Vagina (tissue), 2 donors: Measurements from ENCODE around the gene EIPR1. TPM values are rescaled to one million over a fixed set of nuclear protein-coding genes. Genes with fewer than 3 reads are reported as not detected.
"Not testable (repeated sequence)": the region's sequence is repeated elsewhere in the genome, so short reads cannot be mapped to it uniquely, and the experiment has no call there.

Experiments used
- DNase-seq, 2 donors: peaks; one replicate each; pipeline ENCODE4 v3.0.0-alpha.2; 2017; ENCODE audit errors: extremely low spot score in 2 of 2
- H3K27ac ChIP-seq: fragments of 200-600 bp; sonication (generic); one replicate; pipeline ENCODE4 v1.5.1; 2019
- H3K27me3 ChIP-seq: fragments of 200-600 bp; sonication (generic); one replicate; pipeline ENCODE4 v1.5.1; 2019
- H3K36me3 ChIP-seq, 2 donors: fragments of 200-600 bp; sonication (generic); one replicate each; pipeline ENCODE4 v1.5.1; 2017 to 2019
- H3K4me1 ChIP-seq: fragments of 200-600 bp; sonication (generic); one replicate; pipeline ENCODE4 v1.5.1; 2019
- H3K4me3 ChIP-seq, 2 donors: fragments of 200-600 bp; sonication (generic); 1 replicate in 1 of 2; 2 replicates in 1 of 2; pipeline ENCODE4 v1.5.1; 2016 to 2019
- H3K9me3 ChIP-seq: fragments of 200-600 bp; sonication (generic); one replicate; pipeline ENCODE4 v1.5.1; 2019
- POLR2A ChIP-seq, 2 donors: fragments of 450-650 bp; IDR thresholded peaks; one replicate each; pipeline ENCODE4 v1.6.1; 2017; ENCODE audit warnings: antibody characterized with exemption in 2 of 2, mild to moderate bottlenecking in 2 of 2, moderate library complexity in 2 of 2
- POLR2AphosphoS5 ChIP-seq, 2 donors: sonication (generic); formaldehyde crosslinking; IDR thresholded peaks; one replicate each; pipeline ENCODE4 v1.9.0; 2017; ENCODE audit warnings: antibody characterized with exemption in 2 of 2, mild to moderate bottlenecking in 2 of 2, low read depth in 1 of 2; ENCODE audit not compliant: insufficient read depth in 1 of 2
- intact Hi-C: fragments of 100-400 bp; cut with DNase I; formaldehyde crosslinking; loops from one replicate; pipeline ENCODE4 v1.15.1; 2023
- total RNA-seq: library from RNA; depleted of rRNA; stranded (reverse); fragments of >200 nt; gene quantifications from one replicate; pipeline ENCODE4 v1.2.3, GENCODE V29; 2016
- TF ChIP-seq, protein P1 (sequence below), 3 experiments: fragments of 450-650 bp in 2 of 3; fragments of 200-600 bp in 1 of 3; sonication (generic) in 1 of 3; IDR thresholded peaks; one replicate each; pipeline ENCODE4 v1.5.1; 2017 to 2019; ENCODE audit warnings: antibody characterized with exemption in 3 of 3, mild to moderate bottlenecking in 2 of 3, moderate library complexity in 2 of 3

The EIPR1 gene
- total RNA-seq, 1 donor from 2014 or later, result 39.8 TPM

DNA sequence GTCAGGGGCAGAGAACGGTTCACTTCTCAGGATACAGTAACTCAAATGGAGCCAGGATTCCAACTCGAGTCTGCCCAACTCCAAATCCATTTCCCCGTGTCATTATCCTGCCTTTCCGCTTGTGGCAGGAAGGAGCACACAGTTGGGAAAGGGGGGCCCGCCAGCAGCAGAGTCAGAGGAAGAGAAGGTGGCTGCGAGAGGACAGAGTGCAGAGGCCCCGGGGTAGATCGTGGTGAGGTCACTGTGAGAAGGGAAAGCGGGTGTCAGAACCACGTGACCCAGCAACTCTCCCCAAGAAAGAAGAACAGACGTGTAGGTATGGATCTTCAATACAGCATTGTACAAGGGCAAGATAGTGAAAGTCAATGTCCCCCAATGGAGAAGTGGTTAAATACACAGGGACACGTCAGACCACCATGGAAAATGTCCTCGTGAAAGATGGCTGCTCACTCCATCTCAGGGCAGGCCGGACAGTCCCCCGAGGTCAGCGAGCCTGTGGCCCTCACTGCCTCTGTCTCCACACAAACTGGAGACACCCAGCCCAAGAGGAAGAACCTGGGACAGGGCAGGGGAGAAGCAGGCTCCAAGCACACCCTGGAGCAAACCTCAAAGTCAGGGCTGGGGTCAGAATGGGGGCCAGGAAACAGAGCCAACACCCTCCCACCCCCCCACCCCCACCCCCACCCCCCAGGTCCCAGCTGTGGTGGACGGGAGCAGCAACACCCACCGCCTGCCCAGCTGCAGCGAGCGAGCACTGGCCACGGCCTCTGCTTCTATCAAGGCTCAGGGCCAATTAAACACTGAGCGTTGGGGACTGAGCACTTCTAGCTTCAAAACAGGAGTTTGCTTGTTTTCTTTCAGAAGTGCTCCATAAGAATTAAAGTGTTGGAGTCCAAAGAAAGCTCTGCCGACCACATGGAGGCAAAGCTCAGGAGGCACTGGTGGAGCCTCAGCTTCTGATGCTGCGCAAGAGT is 92.7 kb downstream of the EIPR1 start:
- H3K9me3 ChIP-seq, result no peaks in the 10 kb centered on the region
- TF ChIP-seq POLR2A (IDR thresholded peaks at IDR 0.05) (no peak), POLR2AphosphoS5 (IDR thresholded peaks at IDR 0.05; ENCODE audit: insufficient read depth in 1 of 2, low read depth in 1 of 2) (no peak)
- TF ChIP-seq, protein P1, sequence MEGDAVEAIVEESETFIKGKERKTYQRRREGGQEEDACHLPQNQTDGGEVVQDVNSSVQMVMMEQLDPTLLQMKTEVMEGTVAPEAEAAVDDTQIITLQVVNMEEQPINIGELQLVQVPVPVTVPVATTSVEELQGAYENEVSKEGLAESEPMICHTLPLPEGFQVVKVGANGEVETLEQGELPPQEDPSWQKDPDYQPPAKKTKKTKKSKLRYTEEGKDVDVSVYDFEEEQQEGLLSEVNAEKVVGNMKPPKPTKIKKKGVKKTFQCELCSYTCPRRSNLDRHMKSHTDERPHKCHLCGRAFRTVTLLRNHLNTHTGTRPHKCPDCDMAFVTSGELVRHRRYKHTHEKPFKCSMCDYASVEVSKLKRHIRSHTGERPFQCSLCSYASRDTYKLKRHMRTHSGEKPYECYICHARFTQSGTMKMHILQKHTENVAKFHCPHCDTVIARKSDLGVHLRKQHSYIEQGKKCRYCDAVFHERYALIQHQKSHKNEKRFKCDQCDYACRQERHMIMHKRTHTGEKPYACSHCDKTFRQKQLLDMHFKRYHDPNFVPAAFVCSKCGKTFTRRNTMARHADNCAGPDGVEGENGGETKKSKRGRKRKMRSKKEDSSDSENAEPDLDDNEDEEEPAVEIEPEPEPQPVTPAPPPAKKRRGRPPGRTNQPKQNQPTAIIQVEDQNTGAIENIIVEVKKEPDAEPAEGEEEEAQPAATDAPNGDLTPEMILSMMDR (IDR thresholded peaks at IDR 0.05), result no peak
- no peak overlapping the region for H3K4me3 ChIP-seq
- no peaks in the 10 kb centered on the region for H3K27me3 ChIP-seq
- DNase-seq, result no peak
- no peaks in the 10 kb centered on the region for H3K4me1 ChIP-seq
- intact Hi-C loops, result no loop called here
- no peak overlapping the region for H3K27ac ChIP-seq
- H3K36me3 ChIP-seq, result no peaks in the 10 kb centered on the region

DNA sequence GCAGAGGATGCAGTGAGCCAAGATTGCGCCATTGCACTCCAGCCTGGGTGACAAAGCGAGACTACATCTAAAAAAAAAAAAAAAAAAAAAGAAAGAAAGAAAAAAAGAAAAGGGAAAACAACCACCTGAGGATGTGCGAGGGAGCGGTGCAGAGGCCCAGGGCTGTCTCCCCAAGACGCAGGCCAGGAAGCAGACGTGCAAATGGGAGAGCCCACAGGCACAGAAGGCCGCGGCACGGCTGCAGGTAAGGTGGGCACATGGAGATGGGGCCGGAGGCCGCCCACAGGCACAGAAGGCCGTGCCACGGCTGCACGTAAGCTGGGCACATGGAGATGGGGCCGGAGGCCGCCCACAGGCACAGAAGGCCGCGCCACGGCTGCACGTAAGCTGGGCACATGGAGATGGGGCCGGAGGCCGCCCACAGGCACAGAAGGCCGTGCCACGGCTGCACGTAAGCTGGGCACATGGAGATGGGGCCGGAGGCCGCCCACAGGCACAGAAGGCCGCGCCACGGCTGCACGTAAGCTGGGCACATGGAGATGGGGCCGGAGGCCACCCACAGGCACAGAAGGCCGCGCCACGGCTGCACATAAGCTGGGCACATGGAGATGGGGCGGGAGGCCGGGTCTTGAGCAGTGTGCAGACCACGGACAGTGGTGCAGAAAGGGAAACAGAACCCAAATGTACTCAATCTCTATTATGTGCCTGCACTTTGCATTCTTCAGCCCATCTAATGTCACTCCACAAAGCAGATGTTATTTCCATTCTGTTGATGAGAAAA is 93.6 kb downstream of the EIPR1 start:
- H3K27me3 ChIP-seq, H3K9me3 ChIP-seq, H3K27ac ChIP-seq, DNase-seq, H3K4me3 ChIP-seq, H3K36me3 ChIP-seq, intact Hi-C loops, H3K4me1 ChIP-seq: not testable (repeated sequence)

DNA sequence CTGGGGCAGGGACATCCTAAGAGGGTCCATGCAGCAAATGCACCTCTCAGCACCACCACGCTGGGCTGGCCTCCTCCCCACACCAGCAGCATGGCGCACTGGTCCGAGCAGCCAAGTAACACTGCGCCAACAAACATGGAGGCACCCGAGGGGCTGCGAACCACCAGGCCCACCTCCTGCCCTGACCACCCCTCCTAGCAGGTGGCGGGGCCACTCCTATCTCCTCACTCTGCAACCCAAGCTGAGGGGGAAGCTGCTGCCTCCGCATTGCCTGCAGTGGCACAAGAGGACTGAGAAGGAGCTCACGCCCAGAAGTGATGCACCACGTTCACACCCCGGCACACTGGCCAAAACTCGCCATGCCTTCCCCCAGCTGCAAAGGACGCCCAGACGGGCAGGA is 94.4 kb downstream of the EIPR1 start:
- Histone ChIP-seq H3K4me1 (no peaks in the 10 kb centered on the region), H3K9me3 (no peaks in the 10 kb centered on the region), H3K27ac (no peak overlapping the region), H3K27me3 (no peaks in the 10 kb centered on the region), H3K4me3 (no peak overlapping the region), H3K36me3 (no peaks in the 10 kb centered on the region)
- intact Hi-C loops, result no loop called here
- no peak for DNase-seq
- TF ChIP-seq POLR2AphosphoS5 (IDR thresholded peaks at IDR 0.05; ENCODE audit: insufficient read depth in 1 of 2, low read depth in 1 of 2), result no peak
- TF ChIP-seq POLR2A (IDR thresholded peaks at IDR 0.05), result no peak
- TF ChIP-seq, protein P1 (IDR thresholded peaks at IDR 0.05), result no peak

DNA sequence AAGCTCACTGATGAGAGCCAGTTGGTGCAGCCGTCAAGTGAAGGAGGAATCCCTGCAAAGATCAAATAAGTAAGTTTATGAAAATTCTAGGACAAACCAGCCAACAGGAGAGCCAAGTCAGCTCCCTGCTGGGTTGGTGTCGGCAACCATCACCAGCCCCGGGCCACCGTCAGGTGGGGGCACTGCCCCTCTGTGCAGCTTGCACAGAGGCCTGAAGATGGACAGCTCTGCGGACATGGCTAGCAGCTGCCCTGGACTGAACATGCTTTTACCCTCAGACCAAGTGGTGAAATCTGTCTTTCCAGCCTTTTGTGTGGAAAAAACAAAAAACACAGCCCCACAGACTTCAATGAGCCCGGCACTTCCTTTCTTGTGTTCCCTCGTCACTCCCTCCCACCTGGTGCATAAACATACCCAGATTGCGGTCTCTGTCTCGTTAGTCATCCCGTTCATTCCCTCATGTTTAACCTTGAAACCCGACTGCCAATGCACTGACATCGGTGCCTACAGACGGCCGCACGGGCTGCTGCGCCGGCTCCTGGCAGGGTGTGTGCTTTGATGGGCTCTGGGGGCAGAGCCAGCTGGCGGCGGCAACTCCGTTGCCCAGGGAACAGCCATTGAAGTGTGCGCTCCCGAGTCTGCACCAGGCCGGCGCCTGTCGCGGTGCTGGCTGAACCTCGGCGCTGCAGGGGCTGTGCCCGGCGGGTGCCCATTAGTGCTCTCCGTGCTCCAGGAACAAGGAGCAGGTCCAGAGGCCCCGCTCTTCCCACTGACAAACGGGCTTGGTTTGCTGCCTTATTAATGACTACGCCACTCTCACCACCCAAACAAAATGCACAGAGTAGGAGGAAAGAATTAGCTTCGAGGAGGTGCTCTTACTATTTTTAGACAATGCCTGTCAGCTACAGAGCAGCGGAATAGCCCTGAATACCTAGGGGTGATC is 95.3 kb downstream of the EIPR1 start:
- intact Hi-C loops, result no loop called here

More for the DNA sequence above, 95.3 kb downstream of the EIPR1 start:
- H3K27me3 ChIP-seq, result no peaks in the 10 kb centered on the region
- no peak overlapping the region for H3K4me3 ChIP-seq
- no peaks in the 10 kb centered on the region for H3K36me3 ChIP-seq
- TF ChIP-seq, protein P1 (IDR thresholded peaks at IDR 0.05), result no peak
- no peak for TF ChIP-seq POLR2AphosphoS5 (IDR thresholded peaks at IDR 0.05; ENCODE audit: insufficient read depth in 1 of 2, low read depth in 1 of 2)
- no peak overlapping the region for H3K27ac ChIP-seq
- no peaks in the 10 kb centered on the region for H3K4me1 ChIP-seq
- DNase-seq, result no peak
- no peaks in the 10 kb centered on the region for H3K9me3 ChIP-seq
